DND-41 (cell line): ENCODE data around the gene A3GALT2.

Source experiments
- EZH2 ChIP-seq: IDR thresholded peaks from 3 replicates; pipeline ENCODE4 v1.6.1; 2012; ENCODE audit warnings: borderline replicate concordance, low read depth, mild to moderate bottlenecking, moderate library complexity, low read length, inconsistent platforms; ENCODE audit not compliant: severe bottlenecking
- TF ChIP-seq, protein P1 (sequence below): IDR thresholded peaks from 2 replicates; pipeline ENCODE4 v1.5.1; 2012; ENCODE audit warnings: borderline replicate concordance, low read length, moderate library complexity, mild to moderate bottlenecking; ENCODE audit not compliant: poor library complexity, severe bottlenecking; ENCODE audit errors: extremely low read depth

DNA sequence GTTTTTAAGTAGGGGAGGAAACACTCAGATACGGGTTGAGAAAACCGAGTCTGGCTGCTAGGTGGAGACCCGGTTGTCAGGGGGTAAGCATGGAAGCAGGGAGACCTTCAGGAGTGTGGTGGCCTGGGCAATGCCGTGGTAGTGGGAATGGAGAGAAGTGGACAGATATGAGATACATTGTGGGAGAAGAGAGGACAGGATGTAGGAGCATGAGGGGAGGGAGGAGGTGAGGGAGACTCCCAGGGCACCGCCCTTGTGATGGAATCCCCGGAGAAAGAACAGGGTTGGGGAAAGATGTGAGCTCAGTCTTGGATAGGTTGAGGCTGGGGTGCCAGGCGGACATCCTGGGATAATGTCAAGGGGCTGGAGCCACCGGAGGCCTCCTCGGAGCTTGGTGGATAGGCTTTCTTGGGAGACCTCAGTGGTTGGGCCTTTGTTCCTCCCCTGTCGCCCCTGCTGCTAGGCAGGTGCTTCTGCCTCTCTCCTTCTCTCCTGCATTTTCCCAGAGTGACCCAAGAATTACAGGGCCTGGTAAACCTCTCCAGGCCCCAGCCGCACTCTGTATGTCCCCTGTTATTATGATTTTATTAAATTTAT lies 43.3 kb downstream of the A3GALT2 start:
- TF ChIP-seq, protein P1, sequence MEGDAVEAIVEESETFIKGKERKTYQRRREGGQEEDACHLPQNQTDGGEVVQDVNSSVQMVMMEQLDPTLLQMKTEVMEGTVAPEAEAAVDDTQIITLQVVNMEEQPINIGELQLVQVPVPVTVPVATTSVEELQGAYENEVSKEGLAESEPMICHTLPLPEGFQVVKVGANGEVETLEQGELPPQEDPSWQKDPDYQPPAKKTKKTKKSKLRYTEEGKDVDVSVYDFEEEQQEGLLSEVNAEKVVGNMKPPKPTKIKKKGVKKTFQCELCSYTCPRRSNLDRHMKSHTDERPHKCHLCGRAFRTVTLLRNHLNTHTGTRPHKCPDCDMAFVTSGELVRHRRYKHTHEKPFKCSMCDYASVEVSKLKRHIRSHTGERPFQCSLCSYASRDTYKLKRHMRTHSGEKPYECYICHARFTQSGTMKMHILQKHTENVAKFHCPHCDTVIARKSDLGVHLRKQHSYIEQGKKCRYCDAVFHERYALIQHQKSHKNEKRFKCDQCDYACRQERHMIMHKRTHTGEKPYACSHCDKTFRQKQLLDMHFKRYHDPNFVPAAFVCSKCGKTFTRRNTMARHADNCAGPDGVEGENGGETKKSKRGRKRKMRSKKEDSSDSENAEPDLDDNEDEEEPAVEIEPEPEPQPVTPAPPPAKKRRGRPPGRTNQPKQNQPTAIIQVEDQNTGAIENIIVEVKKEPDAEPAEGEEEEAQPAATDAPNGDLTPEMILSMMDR: no peak
- no peak for TF ChIP-seq EZH2
